BLaER1 treated with 17β-estradiol and CSF1 and Interleukin-3, amounts not matched to agents 10 nM and 100 nM (cell line): ENCODE results near the gene DVL1.

Source experiments
- H3K27ac ChIP-seq, 11 experiments: shearing (Covaris generic); formaldehyde crosslinking; 2 replicates each; pipeline ENCODE4 v1.8.1; 2022
- H3K27me3 ChIP-seq, 11 experiments: shearing (Covaris generic); formaldehyde crosslinking; 2 replicates each; pipeline ENCODE4 v1.8.1; 2022
- H3K36me3 ChIP-seq, 11 experiments: shearing (Covaris generic); formaldehyde crosslinking; 2 replicates each; pipeline ENCODE4 v1.8.1; 2022
- H3K4me1 ChIP-seq, 10 experiments: shearing (Covaris generic); formaldehyde crosslinking; 2 replicates each; pipeline ENCODE4 v1.8.1; 2022
- H3K4me2 ChIP-seq, 11 experiments: shearing (Covaris generic); formaldehyde crosslinking; 2 replicates each; pipeline ENCODE4 v1.8.1; 2022
- H3K4me3 ChIP-seq, 10 experiments: shearing (Covaris generic); formaldehyde crosslinking; 2 replicates each; pipeline ENCODE4 v1.8.1; 2022
- H3K9ac ChIP-seq, 11 experiments: shearing (Covaris generic); formaldehyde crosslinking; 2 replicates each; pipeline ENCODE4 v1.8.1; 2022
- H3K9me3 ChIP-seq, 11 experiments: shearing (Covaris generic); formaldehyde crosslinking; replicated peaks in 1 of 11; 2 replicates each; pipeline ENCODE4 v1.8.1; 2022
- H4K20me1 ChIP-seq, 11 experiments: shearing (Covaris generic); formaldehyde crosslinking; 2 replicates each; pipeline ENCODE4 v1.8.1; 2022
- Cebpa-rat ChIP-seq, 11 experiments: shearing (Covaris generic); IDR thresholded peaks; 2 replicates each; pipeline ENCODE4 v1.8.1; 2022

Gene DVL1

GRCh38 chr1:1291023-1291528 is 58.1 kb downstream of the DVL1 start:
- Histone ChIP-seq H3K9ac (0 out of 22 replicates have a peak overlapping the region, but pooled peaks of 1 of the 11 experiments have one; percentile 3), H3K4me3 (no peak overlapping the region), H3K27me3 (no peaks in the 10 kb centered on the region), H3K27ac (no peak overlapping the region), H3K36me3 (peaks cover 0 to 28% (median 8%) of the 10 kb centered on the region in 11 experiments; a peak in 10 of 22 replicates), H4K20me1 (peaks cover 0 to 66% (median 21%) of the 10 kb centered on the region in 11 experiments; a peak in 17 of 22 replicates), H3K4me2 (peak overlapping the region in 7 of 11 experiments; percentile 24 to 46 (median 29); a peak in 10 of 22 replicates), H3K4me1 (peaks cover 0 to 21% (median 12%) of the 10 kb centered on the region in 10 experiments; a peak in 13 of 20 replicates), H3K9me3 (no peaks in the 10 kb centered on the region)
- TF ChIP-seq Cebpa-rat (IDR thresholded peaks at IDR 0.05) = no peak

GRCh38 chr1:1290238-1290731 is 58.9 kb downstream of the DVL1 start:
- H3K4me2 ChIP-seq = no peak overlapping the region
- H3K27ac ChIP-seq = no peak overlapping the region
- no peak overlapping the region for H3K9ac ChIP-seq
- no peaks in the 10 kb centered on the region for H3K9me3 ChIP-seq
- TF ChIP-seq Cebpa-rat (IDR thresholded peaks at IDR 0.05) = no peak
- H3K27me3 ChIP-seq = no peaks in the 10 kb centered on the region
- H3K36me3 ChIP-seq = peaks cover 0 to 20% (median 7%) of the 10 kb centered on the region in 11 experiments; a peak in 9 of 22 replicates
- peaks cover 0 to 28% (median 12%) of the 10 kb centered on the region in 10 experiments; a peak in 13 of 20 replicates for H3K4me1 ChIP-seq
- H4K20me1 ChIP-seq = peaks cover 0 to 65% (median 21%) of the 10 kb centered on the region in 11 experiments; a peak in 17 of 22 replicates
- H3K4me3 ChIP-seq = no peak overlapping the region

GRCh38 chr1:1287288-1288110 is 61.7 kb downstream of the DVL1 start:
- peaks cover 0 to 34% (median 13%) of the 10 kb centered on the region in 10 experiments; a peak in 13 of 20 replicates for H3K4me1 ChIP-seq
- H3K9me3 ChIP-seq = no peaks in the 10 kb centered on the region
- H3K4me2 ChIP-seq = no peak overlapping the region
- H4K20me1 ChIP-seq = peaks cover 0 to 54% (median 15%) of the 10 kb centered on the region in 11 experiments; a peak in 17 of 22 replicates
- no peak for TF ChIP-seq Cebpa-rat (IDR thresholded peaks at IDR 0.05)
- H3K9ac ChIP-seq = no peak overlapping the region
- no peaks in the 10 kb centered on the region for H3K27me3 ChIP-seq
- H3K36me3 ChIP-seq = no peaks in the 10 kb centered on the region
- H3K4me3 ChIP-seq = no peak overlapping the region
- no peak overlapping the region for H3K27ac ChIP-seq

GRCh38 chr1:1286313-1287261 is 62.6 kb downstream of the DVL1 start:
- H3K27ac ChIP-seq = no peak overlapping the region
- no peaks in the 10 kb centered on the region for H3K27me3 ChIP-seq
- H4K20me1 ChIP-seq = peaks cover 0 to 45% (median 7%) of the 10 kb centered on the region in 11 experiments; a peak in 13 of 22 replicates
- H3K36me3 ChIP-seq = no peaks in the 10 kb centered on the region
- H3K4me1 ChIP-seq = peaks cover 0 to 26% (median 11%) of the 10 kb centered on the region in 10 experiments; a peak in 13 of 20 replicates
- no peak for TF ChIP-seq Cebpa-rat (IDR thresholded peaks at IDR 0.05)
- H3K4me3 ChIP-seq = no peak overlapping the region
- H3K4me2 ChIP-seq = 0 out of 22 replicates have a peak overlapping the region, but pooled peaks of 1 of the 11 experiments have one; percentile 4
- H3K9ac ChIP-seq = no peak overlapping the region
- no peaks in the 10 kb centered on the region for H3K9me3 ChIP-seq

- H3K4me2 ChIP-seq = peak overlapping the region in 2 of 11 experiments; percentile 4 to 15; a peak in 1 of 22 replicates
Observed at GRCh38 chr1:1285611-1286311, 63.5 kb downstream of the DVL1 start.

More at GRCh38 chr1:1285611-1286311, 63.5 kb downstream of the DVL1 start:
- Histone ChIP-seq H4K20me1 (peaks cover 0 to 42% (median 0%) of the 10 kb centered on the region in 11 experiments; a peak in 3 of 22 replicates), H3K9ac (no peak overlapping the region), H3K4me1 (peaks cover 0 to 17% (median 4%) of the 10 kb centered on the region in 10 experiments; a peak in 7 of 20 replicates), H3K4me3 (no peak overlapping the region), H3K27ac (no peak overlapping the region), H3K36me3 (no peaks in the 10 kb centered on the region), H3K27me3 (no peaks in the 10 kb centered on the region), H3K9me3 (no peaks in the 10 kb centered on the region)
- no peak for TF ChIP-seq Cebpa-rat (IDR thresholded peaks at IDR 0.05)
